ENCODE measurements around the gene MUC6. TPM values are rescaled to one million over a fixed set of nuclear protein-coding genes. Genes with fewer than 3 reads are reported as not detected.

The MUC6 gene
- total and polyA plus RNA-seq, 10 of the 15 experiments (the other 5 are each of a cell fraction or from before 2014, with no cell fraction given) = 0.03 TPM; not detected in 8

- TF ChIP-seq, protein P1, sequence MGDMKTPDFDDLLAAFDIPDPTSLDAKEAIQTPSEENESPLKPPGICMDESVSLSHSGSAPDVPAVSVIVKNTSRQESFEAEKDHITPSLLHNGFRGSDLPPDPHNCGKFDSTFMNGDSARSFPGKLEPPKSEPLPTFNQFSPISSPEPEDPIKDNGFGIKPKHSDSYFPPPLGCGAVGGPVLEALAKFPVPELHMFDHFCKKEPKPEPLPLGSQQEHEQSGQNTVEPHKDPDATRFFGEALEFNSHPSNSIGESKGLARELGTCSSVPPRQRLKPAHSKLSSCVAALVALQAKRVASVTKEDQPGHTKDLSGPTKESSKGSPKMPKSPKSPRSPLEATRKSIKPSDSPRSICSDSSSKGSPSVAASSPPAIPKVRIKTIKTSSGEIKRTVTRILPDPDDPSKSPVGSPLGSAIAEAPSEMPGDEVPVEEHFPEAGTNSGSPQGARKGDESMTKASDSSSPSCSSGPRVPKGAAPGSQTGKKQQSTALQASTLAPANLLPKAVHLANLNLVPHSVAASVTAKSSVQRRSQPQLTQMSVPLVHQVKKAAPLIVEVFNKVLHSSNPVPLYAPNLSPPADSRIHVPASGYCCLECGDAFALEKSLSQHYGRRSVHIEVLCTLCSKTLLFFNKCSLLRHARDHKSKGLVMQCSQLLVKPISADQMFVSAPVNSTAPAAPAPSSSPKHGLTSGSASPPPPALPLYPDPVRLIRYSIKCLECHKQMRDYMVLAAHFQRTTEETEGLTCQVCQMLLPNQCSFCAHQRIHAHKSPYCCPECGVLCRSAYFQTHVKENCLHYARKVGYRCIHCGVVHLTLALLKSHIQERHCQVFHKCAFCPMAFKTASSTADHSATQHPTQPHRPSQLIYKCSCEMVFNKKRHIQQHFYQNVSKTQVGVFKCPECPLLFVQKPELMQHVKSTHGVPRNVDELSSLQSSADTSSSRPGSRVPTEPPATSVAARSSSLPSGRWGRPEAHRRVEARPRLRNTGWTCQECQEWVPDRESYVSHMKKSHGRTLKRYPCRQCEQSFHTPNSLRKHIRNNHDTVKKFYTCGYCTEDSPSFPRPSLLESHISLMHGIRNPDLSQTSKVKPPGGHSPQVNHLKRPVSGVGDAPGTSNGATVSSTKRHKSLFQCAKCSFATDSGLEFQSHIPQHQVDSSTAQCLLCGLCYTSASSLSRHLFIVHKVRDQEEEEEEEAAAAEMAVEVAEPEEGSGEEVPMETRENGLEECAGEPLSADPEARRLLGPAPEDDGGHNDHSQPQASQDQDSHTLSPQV (IDR thresholded peaks at IDR 0.05) = no peak
- no peak for TF ChIP-seq MXI1 (IDR thresholded peaks at IDR 0.05; ENCODE audit: low read depth, low read length)
- TF ChIP-seq SMARCA5 (IDR thresholded peaks at IDR 0.05) = no peak
- no peak for TF ChIP-seq ATF7 (IDR thresholded peaks at IDR 0.05; ENCODE audit: low read depth)
- no peak for TF ChIP-seq PAX8 (IDR thresholded peaks at IDR 0.05)
- TF ChIP-seq NFIC (IDR thresholded peaks at IDR 0.05; ENCODE audit: low read depth, low read length) = no peak
- TF ChIP-seq SMAD5 (IDR thresholded peaks at IDR 0.05; ENCODE audit: low read depth) = no peak
Measured at GRCh38 chr11:1075341-1075911, 38.9 kb upstream of the MUC6 start (continued).

DNA sequence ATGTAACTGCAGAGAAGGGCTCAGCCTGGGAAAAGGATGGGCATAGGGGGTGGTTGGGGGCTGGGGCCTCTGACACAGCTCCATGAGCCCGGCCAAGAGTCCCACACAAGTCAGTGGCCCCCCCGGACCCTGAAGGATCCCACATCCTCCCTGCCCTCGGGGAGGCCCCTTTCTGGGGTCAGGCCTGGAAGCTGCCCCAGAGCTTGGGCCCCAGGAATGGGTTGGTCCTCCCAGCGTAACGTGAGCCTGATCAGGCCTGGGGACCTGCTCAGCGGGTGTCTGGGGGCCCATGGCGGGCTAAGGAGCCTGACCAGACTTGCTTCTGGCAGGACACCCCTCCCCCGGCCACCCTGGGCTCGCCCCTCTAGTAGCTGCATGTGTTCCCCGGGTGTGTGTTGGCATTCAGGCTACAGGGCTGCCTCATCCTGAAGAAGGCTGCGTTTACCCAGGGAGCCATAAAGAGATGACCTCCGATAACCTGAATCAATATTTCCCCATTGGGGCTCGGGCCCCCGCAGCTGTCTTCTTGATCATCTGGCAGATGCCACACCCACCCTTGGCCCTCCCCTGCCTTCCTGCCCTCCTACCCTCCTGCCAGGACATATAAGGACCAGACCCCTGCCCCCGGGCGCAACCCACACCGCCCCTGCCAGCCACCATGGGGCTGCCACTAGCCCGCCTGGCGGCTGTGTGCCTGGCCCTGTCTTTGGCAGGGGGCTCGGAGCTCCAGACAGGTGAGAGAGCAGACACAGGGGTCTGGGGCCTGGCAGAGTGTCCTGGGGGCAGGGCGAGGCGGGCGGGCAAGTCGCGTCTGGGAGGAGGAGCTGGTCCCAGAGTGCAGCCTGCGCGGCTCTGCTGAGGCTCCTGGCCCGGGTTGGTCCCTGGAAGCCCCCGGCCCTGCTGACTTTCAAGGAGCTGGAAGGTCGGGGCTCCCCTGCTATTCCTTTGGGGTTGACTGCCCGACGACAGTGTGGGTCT lies 38.0 kb upstream of the MUC6 start, which contains the start of gene MUC2:
TSS of gene MUC2 (plus strand) at position 631 of the 978 bp plus-strand sequence.
- SMC1A ChIA-PET (ENCODE audit: uncharacterized antibody, unreplicated experiment) = no interaction called here
- ATAC-seq (no peak), FAIRE-seq (no peak), DNase-seq (ENCODE audit: low read depth, low spot score) (no peak)
- no peaks in the 10 kb centered on the region for H3K36me3 ChIP-seq (ENCODE audit: control insufficient read depth in 2 of 2, insufficient read depth in 2 of 2, low read length in 1 of 2)
- in situ Hi-C loops (cut with MboI) (no loop called here), intact Hi-C loops (cut with micrococcal nuclease; ENCODE audit: unreplicated experiment) (no loop called here)
- no peaks in the 10 kb centered on the region for H3K4me1 ChIP-seq (ENCODE audit: control insufficient read depth, insufficient read depth, low read length)
- H3K9me3 ChIP-seq (replicated peaks; ENCODE audit: control insufficient read depth, insufficient read depth, low read length) = no peaks in the 10 kb centered on the region; the same call in 2 of the 3 replicates
- H3K4me2 ChIP-seq (ENCODE audit: control insufficient read depth, insufficient read depth) = no peak within 1 kb of the TSS
- WGBS (ENCODE audit: insufficient coverage, insufficient replicate concordance, low lambda C conversion rate, missing lambda C conversion rate) = 32% methylated on average over 28 of the region's 32 CpGs
- RAD21 ChIA-PET (ENCODE audit: unreplicated experiment) = no interaction called here
- POLR2A ChIA-PET = no interaction called here
- H3K9ac ChIP-seq (ENCODE audit: control insufficient read depth, insufficient read depth, low read length) = no peak within 1 kb of the TSS
- no peaks in the 10 kb centered on the region for H3K27me3 ChIP-seq (replicated peaks in 1 of 2; ENCODE audit: control insufficient read depth in 2 of 2, insufficient read depth in 2 of 2, low read length in 1 of 2)
- BruUV-seq (replicated peaks) = no TSS peak
- no peak within 1 kb of the TSS for H3K27ac ChIP-seq (ENCODE audit: control insufficient read depth, insufficient read depth)
- no peak within 1 kb of the TSS for H2AFZ ChIP-seq (ENCODE audit: control insufficient read depth, low read depth, low read length)
- H3K79me2 ChIP-seq (ENCODE audit: control insufficient read depth, insufficient read depth, low read length) = no peaks in the 10 kb centered on the region
- H4K20me1 ChIP-seq (ENCODE audit: control insufficient read depth, insufficient read depth) = no peaks in the 10 kb centered on the region
- H3K4me3 ChIP-seq = no peak within 1 kb of the TSS
- CTCF ChIA-PET = no interaction called here
- TF ChIP-seq CREM (IDR thresholded peaks at IDR 0.05; ENCODE audit: low read depth) (no peak), GATAD2B (conservative IDR thresholded peaks at IDR 0.05; ENCODE audit: low read depth) (no peak), SUPT20H (IDR thresholded peaks at IDR 0.05; ENCODE audit: borderline replicate concordance, control insufficient read depth, low read depth, low read length) (no peak), ZNF274 (IDR thresholded peaks at IDR 0.05; ENCODE audit: insufficient read depth, insufficient read length) (no peak), RB1 (IDR thresholded peaks at IDR 0.05; ENCODE audit: borderline replicate concordance) (no peak), KAT2A (conservative IDR thresholded peaks at IDR 0.05; ENCODE audit: control insufficient read depth, low read depth, low read length) (no peak), ZNF384 (IDR thresholded peaks at IDR 0.05; ENCODE audit: borderline replicate concordance, low read depth, low read length) (no peak)
- TF ChIP-seq, protein P2, sequence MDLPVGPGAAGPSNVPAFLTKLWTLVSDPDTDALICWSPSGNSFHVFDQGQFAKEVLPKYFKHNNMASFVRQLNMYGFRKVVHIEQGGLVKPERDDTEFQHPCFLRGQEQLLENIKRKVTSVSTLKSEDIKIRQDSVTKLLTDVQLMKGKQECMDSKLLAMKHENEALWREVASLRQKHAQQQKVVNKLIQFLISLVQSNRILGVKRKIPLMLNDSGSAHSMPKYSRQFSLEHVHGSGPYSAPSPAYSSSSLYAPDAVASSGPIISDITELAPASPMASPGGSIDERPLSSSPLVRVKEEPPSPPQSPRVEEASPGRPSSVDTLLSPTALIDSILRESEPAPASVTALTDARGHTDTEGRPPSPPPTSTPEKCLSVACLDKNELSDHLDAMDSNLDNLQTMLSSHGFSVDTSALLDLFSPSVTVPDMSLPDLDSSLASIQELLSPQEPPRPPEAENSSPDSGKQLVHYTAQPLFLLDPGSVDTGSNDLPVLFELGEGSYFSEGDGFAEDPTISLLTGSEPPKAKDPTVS (IDR thresholded peaks at IDR 0.05; ENCODE audit: low read depth, low read length) = no peak
